ENCODE measurements around the gene STXBP1. TPM values are rescaled to one million over a fixed set of nuclear protein-coding genes. Genes with fewer than 3 reads are reported as not detected.

STXBP1 gene
- total RNA-seq, 2 experiments from 2014 or later: 1.9 to 3.4 TPM

DNA sequence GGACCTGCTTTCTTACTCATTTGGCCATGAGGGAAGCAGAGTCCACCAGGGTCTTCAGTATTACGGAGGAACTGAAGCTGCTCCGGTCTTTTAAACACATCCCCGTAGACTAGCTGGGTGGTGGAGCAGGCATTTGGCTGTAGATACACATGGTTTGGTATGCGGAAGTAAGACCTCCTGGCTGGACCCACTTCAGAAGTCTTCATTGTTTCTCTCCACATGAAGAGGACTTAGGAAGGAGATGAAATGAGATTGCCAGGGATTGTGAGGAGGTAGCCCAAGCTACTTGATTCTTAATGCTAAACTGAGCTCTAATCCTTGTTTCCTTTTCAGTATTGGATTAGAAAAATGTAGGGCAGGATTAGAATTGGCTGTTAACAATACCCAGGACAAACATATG, 32.9 kb downstream of the STXBP1 start:
- Histone ChIP-seq H3K9me3 (ENCODE audit: control insufficient read depth in 1 of 2, insufficient read depth in 1 of 2, low read length in 2 of 2) (no peaks in the 10 kb centered on the region), H3K36me3 (ENCODE audit: insufficient read depth, low read length) (no peaks in the 10 kb centered on the region), H3K27ac (ENCODE audit: low read depth in 1 of 2, low read length in 2 of 2) (no peak overlapping the region), H3K27me3 (ENCODE audit: control insufficient read depth in 1 of 2, insufficient read depth in 2 of 2, low read length in 2 of 2) (no peaks in the 10 kb centered on the region), H3K4me3 (ENCODE audit: low read length) (no peak overlapping the region), H3K4me1 (ENCODE audit: insufficient read depth, low read length) (no peaks in the 10 kb centered on the region)
- ChIA-PET POLR2A (no interaction called here), CTCF (no interaction called here)
- ATAC-seq (ENCODE audit: poor library complexity) (no peak), DNase-seq (no peak)
- intact Hi-C loops (cut with DNase I, micrococcal nuclease): no loop called here
- Mint-ChIP-seq H3K36me3 (ENCODE audit: low read depth) (no peaks in the 10 kb centered on the region), H3K27ac (no peak overlapping the region), H3K27me3 (peaks cover 16% of the 10 kb centered on the region), H3K9me3 (no peaks in the 10 kb centered on the region), H3K4me3 (no peak overlapping the region), H3K4me1 (ENCODE audit: low read depth) (no peaks in the 10 kb centered on the region)
- TF ChIP-seq, protein P1, sequence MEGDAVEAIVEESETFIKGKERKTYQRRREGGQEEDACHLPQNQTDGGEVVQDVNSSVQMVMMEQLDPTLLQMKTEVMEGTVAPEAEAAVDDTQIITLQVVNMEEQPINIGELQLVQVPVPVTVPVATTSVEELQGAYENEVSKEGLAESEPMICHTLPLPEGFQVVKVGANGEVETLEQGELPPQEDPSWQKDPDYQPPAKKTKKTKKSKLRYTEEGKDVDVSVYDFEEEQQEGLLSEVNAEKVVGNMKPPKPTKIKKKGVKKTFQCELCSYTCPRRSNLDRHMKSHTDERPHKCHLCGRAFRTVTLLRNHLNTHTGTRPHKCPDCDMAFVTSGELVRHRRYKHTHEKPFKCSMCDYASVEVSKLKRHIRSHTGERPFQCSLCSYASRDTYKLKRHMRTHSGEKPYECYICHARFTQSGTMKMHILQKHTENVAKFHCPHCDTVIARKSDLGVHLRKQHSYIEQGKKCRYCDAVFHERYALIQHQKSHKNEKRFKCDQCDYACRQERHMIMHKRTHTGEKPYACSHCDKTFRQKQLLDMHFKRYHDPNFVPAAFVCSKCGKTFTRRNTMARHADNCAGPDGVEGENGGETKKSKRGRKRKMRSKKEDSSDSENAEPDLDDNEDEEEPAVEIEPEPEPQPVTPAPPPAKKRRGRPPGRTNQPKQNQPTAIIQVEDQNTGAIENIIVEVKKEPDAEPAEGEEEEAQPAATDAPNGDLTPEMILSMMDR (IDR thresholded peaks at IDR 0.05): no peak

DNA sequence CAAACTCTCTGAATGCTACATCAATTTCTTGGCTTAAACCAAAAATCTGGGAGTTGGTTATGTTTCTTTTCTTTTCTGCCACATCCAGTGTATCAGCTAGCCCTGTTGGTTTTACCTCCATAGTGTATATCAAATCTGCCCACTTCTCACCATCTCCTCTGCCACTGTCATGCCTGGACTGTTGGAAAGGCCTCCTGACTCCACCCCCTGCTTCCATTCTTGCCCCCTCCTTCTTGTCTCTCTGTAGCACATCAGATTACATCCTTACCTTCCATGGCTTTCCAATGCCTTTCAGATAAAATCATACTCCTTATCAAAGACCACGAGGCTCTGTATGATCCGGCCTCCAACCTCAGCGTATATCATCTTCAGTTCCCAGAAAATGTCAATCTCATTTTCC, 35.4 kb downstream of the STXBP1 start:
- intact Hi-C loops (cut with DNase I, micrococcal nuclease): no loop called here
- Mint-ChIP-seq H3K4me3 (no peak overlapping the region), H3K27me3 (peaks cover 16% of the 10 kb centered on the region), H3K36me3 (ENCODE audit: low read depth) (no peaks in the 10 kb centered on the region), H3K27ac (no peak overlapping the region), H3K4me1 (ENCODE audit: low read depth) (no peaks in the 10 kb centered on the region), H3K9me3 (no peaks in the 10 kb centered on the region)
- Histone ChIP-seq H3K4me3 (ENCODE audit: low read length) (no peak overlapping the region), H3K4me1 (ENCODE audit: insufficient read depth, low read length) (no peaks in the 10 kb centered on the region), H3K27me3 (ENCODE audit: control insufficient read depth in 1 of 2, insufficient read depth in 2 of 2, low read length in 2 of 2) (no peaks in the 10 kb centered on the region), H3K36me3 (ENCODE audit: insufficient read depth, low read length) (no peaks in the 10 kb centered on the region), H3K9me3 (ENCODE audit: control insufficient read depth in 1 of 2, insufficient read depth in 1 of 2, low read length in 2 of 2) (no peaks in the 10 kb centered on the region), H3K27ac (ENCODE audit: low read depth in 1 of 2, low read length in 2 of 2) (no peak overlapping the region)
- ChIA-PET POLR2A (no interaction called here), CTCF (no interaction called here)
- TF ChIP-seq, protein P1 (IDR thresholded peaks at IDR 0.05): no peak
- ATAC-seq (ENCODE audit: poor library complexity): no peak
- DNase-seq: no peak

DNA sequence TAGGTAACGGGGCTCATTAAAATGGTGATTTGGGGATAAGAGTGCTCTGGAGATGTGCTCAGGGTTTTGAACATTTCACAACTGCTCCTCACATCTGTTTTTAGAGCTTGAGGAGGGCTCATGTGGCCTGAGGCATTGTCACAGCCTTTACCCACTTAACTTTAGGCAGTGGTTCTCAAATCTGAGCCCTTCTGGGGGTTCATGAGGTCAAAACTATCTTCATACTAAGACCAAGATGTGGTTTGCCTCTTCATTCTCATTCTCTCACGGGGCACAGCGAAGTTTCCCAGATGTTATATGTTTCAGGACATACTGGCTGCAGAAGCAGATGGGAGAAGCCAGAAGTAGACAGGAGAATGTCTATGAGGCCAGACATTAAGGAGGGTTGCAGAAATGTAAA, 38.4 kb downstream of the STXBP1 start:
- H3K9me3 Mint-ChIP-seq: no peaks in the 10 kb centered on the region
- H3K27ac Mint-ChIP-seq: no peak overlapping the region
- Histone ChIP-seq H3K4me1 (ENCODE audit: insufficient read depth, low read length) (no peaks in the 10 kb centered on the region), H3K36me3 (ENCODE audit: insufficient read depth, low read length) (no peaks in the 10 kb centered on the region), H3K9me3 (ENCODE audit: control insufficient read depth in 1 of 2, insufficient read depth in 1 of 2, low read length in 2 of 2) (no peaks in the 10 kb centered on the region), H3K27me3 (ENCODE audit: control insufficient read depth in 1 of 2, insufficient read depth in 2 of 2, low read length in 2 of 2) (no peaks in the 10 kb centered on the region), H3K27ac (ENCODE audit: low read depth in 1 of 2, low read length in 2 of 2) (no peak overlapping the region), H3K4me3 (ENCODE audit: low read length) (no peak overlapping the region)
- ChIA-PET CTCF (interaction anchor here (0.6 kb wide), 1 partner anchor 11 kb away, joined by 3 read pairs; no protein-coding TSS in a partner anchor), POLR2A (no interaction called here)
- intact Hi-C loops (cut with DNase I, micrococcal nuclease): no loop called here
- no peaks in the 10 kb centered on the region for H3K36me3 Mint-ChIP-seq (ENCODE audit: low read depth)
- TF ChIP-seq, protein P1 (IDR thresholded peaks at IDR 0.05): no peak
- H3K4me1 Mint-ChIP-seq (ENCODE audit: low read depth): no peaks in the 10 kb centered on the region
- no peak for ATAC-seq (ENCODE audit: poor library complexity)
- peaks cover 3% of the 10 kb centered on the region for H3K27me3 Mint-ChIP-seq
- no peak for DNase-seq
- H3K4me3 Mint-ChIP-seq: no peak overlapping the region

Measured in CD4-positive, alpha-beta T cell (primary cell).